Measurements from ENCODE around the gene ADRA2B. TPM values are rescaled to one million over a fixed set of nuclear protein-coding genes. Genes with fewer than 3 reads are reported as not detected.

ADRA2B gene
- total RNA-seq, 4 donors from 2014 or later, result 0.33 to 4.6 (median 1.4) TPM

- TF ChIP-seq, protein P1, sequence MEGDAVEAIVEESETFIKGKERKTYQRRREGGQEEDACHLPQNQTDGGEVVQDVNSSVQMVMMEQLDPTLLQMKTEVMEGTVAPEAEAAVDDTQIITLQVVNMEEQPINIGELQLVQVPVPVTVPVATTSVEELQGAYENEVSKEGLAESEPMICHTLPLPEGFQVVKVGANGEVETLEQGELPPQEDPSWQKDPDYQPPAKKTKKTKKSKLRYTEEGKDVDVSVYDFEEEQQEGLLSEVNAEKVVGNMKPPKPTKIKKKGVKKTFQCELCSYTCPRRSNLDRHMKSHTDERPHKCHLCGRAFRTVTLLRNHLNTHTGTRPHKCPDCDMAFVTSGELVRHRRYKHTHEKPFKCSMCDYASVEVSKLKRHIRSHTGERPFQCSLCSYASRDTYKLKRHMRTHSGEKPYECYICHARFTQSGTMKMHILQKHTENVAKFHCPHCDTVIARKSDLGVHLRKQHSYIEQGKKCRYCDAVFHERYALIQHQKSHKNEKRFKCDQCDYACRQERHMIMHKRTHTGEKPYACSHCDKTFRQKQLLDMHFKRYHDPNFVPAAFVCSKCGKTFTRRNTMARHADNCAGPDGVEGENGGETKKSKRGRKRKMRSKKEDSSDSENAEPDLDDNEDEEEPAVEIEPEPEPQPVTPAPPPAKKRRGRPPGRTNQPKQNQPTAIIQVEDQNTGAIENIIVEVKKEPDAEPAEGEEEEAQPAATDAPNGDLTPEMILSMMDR (IDR thresholded peaks at IDR 0.05; ENCODE audit: low read depth), result no peak
These were observed 30.7 kb upstream of the ADRA2B start for GRCh38 chr2:96146881-96147592.

DNA sequence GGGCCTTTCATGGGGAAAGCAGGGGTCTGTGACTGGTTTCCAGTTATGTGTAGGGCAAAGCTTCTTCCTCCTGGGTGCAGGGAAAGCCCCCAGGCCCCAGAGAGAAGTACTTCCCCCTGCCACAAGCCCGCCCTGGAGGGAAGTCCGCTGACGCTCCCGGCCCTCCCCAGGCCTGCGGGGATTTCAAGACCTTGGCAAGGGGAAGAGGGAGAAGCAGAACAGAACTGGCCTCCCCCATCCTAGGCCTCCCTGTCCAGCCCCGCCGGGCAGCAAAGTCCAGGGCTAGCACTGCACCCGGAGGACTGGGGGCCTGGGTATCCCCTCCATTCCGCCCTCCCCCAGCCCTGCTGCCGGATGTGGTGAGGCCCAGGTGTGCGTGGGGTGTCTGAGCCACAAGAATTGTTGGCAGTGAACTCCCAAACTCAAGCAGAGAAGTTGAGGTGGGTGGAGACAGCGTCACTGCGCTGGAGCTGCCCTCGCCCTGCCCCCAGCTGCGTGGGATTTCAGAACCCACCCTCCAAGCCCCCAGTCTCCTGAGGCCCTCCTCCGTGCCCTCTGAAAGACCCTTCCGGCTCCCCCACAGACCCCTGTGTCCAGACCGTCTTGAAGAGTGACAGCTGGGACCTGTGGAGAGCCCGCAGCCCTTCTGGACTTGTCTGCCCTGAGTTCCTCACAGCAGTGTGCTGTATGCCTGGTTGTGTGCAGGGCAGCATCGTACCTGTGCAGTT is 29.9 kb upstream of the ADRA2B start:
- TF ChIP-seq, protein P1 (IDR thresholded peaks at IDR 0.05; ENCODE audit: low read depth), result no peak

GRCh38 chr2:96145848-96146152 is 29.4 kb upstream of the ADRA2B start:
- TF ChIP-seq, protein P1 (IDR thresholded peaks at IDR 0.05; ENCODE audit: low read depth), result no peak

GRCh38 chr2:96145036-96145847 is 28.9 kb upstream of the ADRA2B start, which contains the start of gene DUSP2:
Gene DUSP2, minus strand, starts transcription at chr2:96145440. Its CDS starts 86 bp downstream, at chr2:96145354.
- TF ChIP-seq, protein P1 (IDR thresholded peaks at IDR 0.05; ENCODE audit: low read depth), result no peak

GRCh38 chr2:96144481-96145035 is 28.2 kb upstream of the ADRA2B start:
- TF ChIP-seq, protein P1 (IDR thresholded peaks at IDR 0.05; ENCODE audit: low read depth), result no peak

- TF ChIP-seq, protein P1 (IDR thresholded peaks at IDR 0.05; ENCODE audit: low read depth), result no peak
These were observed 27.6 kb upstream of the ADRA2B start for GRCh38 chr2:96143848-96144480.
